ENCODE measurements around the gene RFX4. TPM values are rescaled to one million over a fixed set of nuclear protein-coding genes. Genes with fewer than 3 reads are reported as not detected.
A peak's percentile ranks its signal among the peaks of the same experiment; 100 is the strongest.

The RFX4 gene
- total and polyA plus RNA-seq, 2 of the 8 experiments (the other 6 are each of a cell fraction or from before 2014, with no cell fraction given), result 0.06 TPM; not detected in 1

DNA sequence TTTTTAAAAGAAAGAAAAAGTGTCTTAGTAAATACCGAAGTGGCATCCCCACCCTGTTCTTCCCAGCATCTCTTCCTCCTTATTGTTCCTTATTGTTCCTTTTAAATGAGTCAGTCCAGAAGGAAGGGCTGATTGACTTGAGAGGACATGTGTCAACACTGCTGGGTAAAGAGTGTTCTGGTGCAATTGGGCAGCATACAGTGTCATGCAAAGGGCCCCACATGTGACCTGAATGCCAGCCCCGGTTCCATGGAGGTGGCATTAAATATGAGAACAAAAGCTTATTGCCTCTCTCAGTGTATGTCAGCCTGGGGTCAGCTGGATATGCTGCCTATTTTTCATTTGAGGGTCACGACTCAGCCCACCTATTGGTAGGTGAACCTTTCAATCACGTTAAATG lies 132.8 kb downstream of the RFX4 start:
- FAIRE-seq, result no peak
- TF ChIP-seq ZNF274 (IDR thresholded peaks at IDR 0.05; ENCODE audit: borderline replicate concordance, extremely low read depth, low read length) (no peak), HDAC6 (IDR thresholded peaks at IDR 0.05; ENCODE audit: low read depth, low read length) (no peak), FOSL1 (IDR thresholded peaks at IDR 0.05; ENCODE audit: insufficient read depth, low read depth, low read length) (no peak), POLR2A (IDR thresholded peaks at IDR 0.05; ENCODE audit: control extremely low read depth in 1 of 2, low read depth in 2 of 2, low read length in 2 of 2) (no peak), CTBP2 (IDR thresholded peaks at IDR 0.05; ENCODE audit: borderline replicate concordance, insufficient read depth, insufficient read length, low read length) (no peak), ASH2L (IDR thresholded peaks at IDR 0.05; ENCODE audit: low read length) (no peak), SUZ12 (IDR thresholded peaks at IDR 0.05; ENCODE audit: low read length) (no peak), CBX8 (IDR thresholded peaks at IDR 0.05; ENCODE audit: borderline replicate concordance, low read depth, low read length) (no peak), HDAC2 (IDR thresholded peaks at IDR 0.05; ENCODE audit: borderline replicate concordance in 1 of 2, low read depth in 2 of 2, low read length in 2 of 2) (no peak), TBP (IDR thresholded peaks at IDR 0.05; ENCODE audit: low read depth, low read length) (no peak)
- TF ChIP-seq, protein P1, sequence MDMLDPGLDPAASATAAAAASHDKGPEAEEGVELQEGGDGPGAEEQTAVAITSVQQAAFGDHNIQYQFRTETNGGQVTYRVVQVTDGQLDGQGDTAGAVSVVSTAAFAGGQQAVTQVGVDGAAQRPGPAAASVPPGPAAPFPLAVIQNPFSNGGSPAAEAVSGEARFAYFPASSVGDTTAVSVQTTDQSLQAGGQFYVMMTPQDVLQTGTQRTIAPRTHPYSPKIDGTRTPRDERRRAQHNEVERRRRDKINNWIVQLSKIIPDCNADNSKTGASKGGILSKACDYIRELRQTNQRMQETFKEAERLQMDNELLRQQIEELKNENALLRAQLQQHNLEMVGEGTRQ (IDR thresholded peaks at IDR 0.05; ENCODE audit: low read length), result no peak
- no peak overlapping the region for H3K56ac ChIP-seq (replicated peaks; ENCODE audit: insufficient read length, low read depth, low read length)
- no peaks in the 10 kb centered on the region for H3K27me3 ChIP-seq (replicated peaks in 1 of 4; ENCODE audit: control insufficient read depth in 3 of 4, extremely low read depth in 1 of 4, insufficient read depth in 3 of 4, low read length in 3 of 4)
- no peaks in the 10 kb centered on the region for H3K9me3 ChIP-seq (ENCODE audit: insufficient read depth in 2 of 2, low read depth in 1 of 2, low read length in 1 of 2)
- no peak overlapping the region for H3K14ac ChIP-seq (ENCODE audit: insufficient read length)
- H3K23ac ChIP-seq (ENCODE audit: insufficient read length), result no peak overlapping the region
- H3K23me2 ChIP-seq (ENCODE audit: low read depth, low read length), result no peaks in the 10 kb centered on the region
- H3K4me2 ChIP-seq (ENCODE audit: insufficient read depth in 1 of 2, low read depth in 2 of 2, low read length in 2 of 2), result no peak overlapping the region
- no peak overlapping the region for H2BK12ac ChIP-seq (ENCODE audit: low read depth, low read length)
- H3K79me2 ChIP-seq (ENCODE audit: control insufficient read depth in 1 of 2, insufficient read depth in 2 of 2, low read length in 2 of 2), result no peaks in the 10 kb centered on the region; a peak in 1 of 4 replicates
- no peak overlapping the region for H4K91ac ChIP-seq (replicated peaks; ENCODE audit: insufficient read length, low read length)
- no peak overlapping the region for H2BK20ac ChIP-seq (ENCODE audit: low read length)
- H3K27ac ChIP-seq (ENCODE audit: low read depth, low read length), result no peak overlapping the region
- no peaks in the 10 kb centered on the region for H3K79me1 ChIP-seq (ENCODE audit: low read depth, low read length)
- H2AK5ac ChIP-seq (ENCODE audit: low read depth, low read length), result no peak overlapping the region
- POLR2A ChIA-PET (ENCODE audit: partially characterized antibody), result no interaction called here
- H3K4me1 ChIP-seq (replicated peaks in 1 of 4; ENCODE audit: control insufficient read depth in 3 of 4, insufficient read depth in 4 of 4, low read length in 3 of 4), result peaks cover under 1 to 14% (median 11%) of the 10 kb centered on the region in 4 experiments; a peak in 4 of 7 replicates
- CTCF ChIA-PET (ENCODE audit: partially characterized antibody), result interaction anchor here (1.1 kb wide), 2 partner anchors 9 to 15 kb away, joined by 3 to 4 read pairs; no protein-coding TSS in a partner anchor
- no peak overlapping the region for H3K9ac ChIP-seq (replicated peaks in 1 of 4; ENCODE audit: extremely low read depth in 1 of 4, low read depth in 3 of 4, low read length in 3 of 4)
- H2BK120ac ChIP-seq (replicated peaks; ENCODE audit: low read depth, low read length), result no peak overlapping the region
- no peak overlapping the region for H4K8ac ChIP-seq (ENCODE audit: extremely low read depth, insufficient read depth, low read length)
- H4K5ac ChIP-seq (ENCODE audit: insufficient read length, low read depth, low read length), result no peak overlapping the region
- H3K36me3 ChIP-seq (ENCODE audit: control insufficient read depth in 2 of 4, insufficient read depth in 4 of 4, low read length in 3 of 4), result no peaks in the 10 kb centered on the region
- H4K20me1 ChIP-seq (replicated peaks in 1 of 2; ENCODE audit: control insufficient read depth in 1 of 2, insufficient read depth in 2 of 2, low read length in 2 of 2), result no peaks in the 10 kb centered on the region
- DNase-seq (ENCODE audit: low read depth in 1 of 2, low spot score in 2 of 2), result peak in 1 of 2 experiments; percentile 28
- no peak overlapping the region for H2BK15ac ChIP-seq (ENCODE audit: low read length)
- no peak overlapping the region for H2AFZ ChIP-seq (ENCODE audit: low read length)
- no peak overlapping the region for H3K4ac ChIP-seq (replicated peaks; ENCODE audit: insufficient read length, low read depth, low read length)
- H3K4me3 ChIP-seq (ENCODE audit: extremely low read depth in 1 of 4, insufficient read depth in 2 of 4, low read depth in 3 of 4, low read length in 4 of 4), result no peak overlapping the region
- no peak overlapping the region for H3K18ac ChIP-seq (ENCODE audit: extremely low read depth, low read length)
- 85% methylated on average over 4 of the region's 4 CpGs; no CpG with 5 or more reads in 1 of the 2 experiments for WGBS, 2 experiments (ENCODE audit: extremely low coverage in 1 of 2, insufficient coverage in 1 of 2, insufficient read length in 1 of 2, insufficient replicate concordance in 2 of 2, low coverage in 1 of 2, low lambda C conversion rate in 2 of 2, missing lambda C conversion rate in 1 of 2)
- no peak overlapping the region for H2BK5ac ChIP-seq (ENCODE audit: low read depth, low read length)
